Karpas-422 (cell line): Measurements from ENCODE around the gene NHLRC3. TPM values are rescaled to one million over a fixed set of nuclear protein-coding genes. Genes with fewer than 3 reads are reported as not detected.

Source experiments
- DNase-seq: peaks from one replicate; pipeline ENCODE4 v3.0.0-alpha.2; 2015
- H2AFZ ChIP-seq: fragments of 200-600 bp; sonication (generic); 2 replicates; pipeline ENCODE4 v1.6.1; 2014; ENCODE audit warnings: antibody characterized with exemption, low read length, mixed read lengths
- H3K27ac ChIP-seq: fragments of 200-600 bp; sonication (generic); 2 replicates; pipeline ENCODE4 v1.5.1; 2014; ENCODE audit warnings: mild to moderate bottlenecking, low read length, moderate library complexity
- H3K27me3 ChIP-seq: fragments of 200-600 bp; sonication (generic); 2 replicates; pipeline ENCODE4 v1.6.1; 2014; ENCODE audit warnings: low read length, mixed read lengths
- H3K36me3 ChIP-seq: fragments of 200-600 bp; sonication (generic); 2 replicates; pipeline ENCODE4 v1.6.1; 2014; ENCODE audit warnings: low read length, mixed read lengths; ENCODE audit not compliant: insufficient read depth
- H3K4me1 ChIP-seq: fragments of 200-600 bp; sonication (generic); 2 replicates; pipeline ENCODE4 v1.6.1; 2014; ENCODE audit warnings: mild to moderate bottlenecking, low read length, mixed read lengths
- H3K4me2 ChIP-seq: fragments of 200-600 bp; sonication (generic); 2 replicates; pipeline ENCODE4 v1.6.1; 2014; ENCODE audit warnings: low read length, low read depth, mild to moderate bottlenecking; ENCODE audit not compliant: poor library complexity, severe bottlenecking
- H3K4me3 ChIP-seq: fragments of 200-600 bp; sonication (generic); 2 replicates; pipeline ENCODE4 v1.5.1; 2014; ENCODE audit warnings: mild to moderate bottlenecking, antibody characterized with exemption, low read length, mixed read lengths
- H3K79me2 ChIP-seq: fragments of 200-600 bp; sonication (generic); 2 replicates; pipeline ENCODE4 v1.6.1; 2014; ENCODE audit warnings: mild to moderate bottlenecking, low read length, mixed read lengths
- H3K9ac ChIP-seq: fragments of 200-600 bp; sonication (generic); 2 replicates; pipeline ENCODE4 v1.6.0; 2014; ENCODE audit warnings: low read length
- H3K9me2 ChIP-seq: fragments of 200-600 bp; sonication (generic), shearing (Covaris generic); replicated peaks from 2 replicates; pipeline ENCODE4 v1.6.0; 2014; ENCODE audit warnings: mild to moderate bottlenecking, low read length, moderate library complexity; ENCODE audit not compliant: insufficient read depth
- H3K9me3 ChIP-seq: fragments of 300-700, 200-600 bp; sonication (generic); 2 replicates; pipeline ENCODE4 v1.6.1; 2014; ENCODE audit warnings: low read length, mixed read lengths
- H4K20me1 ChIP-seq: fragments of 200-600 bp; sonication (generic); 2 replicates; pipeline ENCODE4 v1.6.1; 2014; ENCODE audit warnings: mild to moderate bottlenecking, antibody characterized with exemption, low read length, low read depth; ENCODE audit not compliant: insufficient read depth
- total RNA-seq: library from RNA; depleted of rRNA; stranded (reverse); fragments of >200 nt; shearing (Covaris generic); gene quantifications from 2 replicates; pipeline ENCODE4 v1.2.3, GENCODE V29; 2014; ENCODE audit warnings: low replicate concordance

Gene NHLRC3
- total RNA-seq, 1 experiment from 2014 or later, result 52.4 TPM

- H3K4me3 ChIP-seq, result no peak overlapping the region
- H4K20me1 ChIP-seq, result no peaks in the 10 kb centered on the region
- H3K9ac ChIP-seq, result no peak overlapping the region
- H3K4me2 ChIP-seq, result no peak overlapping the region
- H3K27ac ChIP-seq, result no peak overlapping the region
- peaks cover 4% of the 10 kb centered on the region; the same call in 1 of the 2 replicates for H3K36me3 ChIP-seq
- H3K27me3 ChIP-seq, result no peaks in the 10 kb centered on the region
- no peak overlapping the region for H2AFZ ChIP-seq
- H3K4me1 ChIP-seq, result no peaks in the 10 kb centered on the region
- DNase-seq, result no peak
- H3K9me3 ChIP-seq, result no peaks in the 10 kb centered on the region
- H3K79me2 ChIP-seq, result 0 out of 2 replicates have a peak, but pooled peaks cover 3% of the 10 kb centered on the region
- H3K9me2 ChIP-seq, result no peaks in the 10 kb centered on the region
Measured at GRCh38 chr13:39048806-39049205, 10.6 kb downstream of the NHLRC3 start.

- Histone ChIP-seq H3K27me3 (no peaks in the 10 kb centered on the region), H3K9ac (no peak overlapping the region), H3K9me3 (no peaks in the 10 kb centered on the region), H3K79me2 (0 out of 2 replicates have a peak, but pooled peaks cover 3% of the 10 kb centered on the region), H3K4me1 (no peaks in the 10 kb centered on the region), H3K9me2 (no peaks in the 10 kb centered on the region), H3K4me3 (no peak overlapping the region), H3K36me3 (peaks cover 4% of the 10 kb centered on the region; the same call in 1 of the 2 replicates), H3K27ac (no peak overlapping the region), H2AFZ (no peak overlapping the region), H4K20me1 (no peaks in the 10 kb centered on the region), H3K4me2 (no peak overlapping the region)
- DNase-seq, result no peak
Measured at GRCh38 chr13:39049274-39049673, 11.0 kb downstream of the NHLRC3 start.

- Histone ChIP-seq H3K9me2 (no peaks in the 10 kb centered on the region), H3K9ac (no peak overlapping the region), H3K36me3 (peaks cover 4% of the 10 kb centered on the region; the same call in 1 of the 2 replicates), H3K27me3 (no peaks in the 10 kb centered on the region), H3K79me2 (peaks cover 7% of the 10 kb centered on the region), H3K4me2 (no peak overlapping the region), H4K20me1 (no peaks in the 10 kb centered on the region), H3K4me1 (no peaks in the 10 kb centered on the region), H2AFZ (no peak overlapping the region), H3K27ac (no peak overlapping the region), H3K9me3 (no peaks in the 10 kb centered on the region), H3K4me3 (no peak overlapping the region)
- DNase-seq, result peak; percentile 73
Measured at GRCh38 chr13:39051157-39051556, 12.9 kb downstream of the NHLRC3 start.

- no peaks in the 10 kb centered on the region for H4K20me1 ChIP-seq
- DNase-seq, result no peak
- H3K79me2 ChIP-seq, result peaks cover 14% of the 10 kb centered on the region
- no peak overlapping the region for H2AFZ ChIP-seq
- no peaks in the 10 kb centered on the region for H3K9me2 ChIP-seq
- no peaks in the 10 kb centered on the region for H3K27me3 ChIP-seq
- H3K4me1 ChIP-seq, result no peaks in the 10 kb centered on the region
- H3K4me2 ChIP-seq, result no peak overlapping the region
- no peak overlapping the region for H3K9ac ChIP-seq
- H3K4me3 ChIP-seq, result no peak overlapping the region
- peaks cover 4% of the 10 kb centered on the region; the same call in 1 of the 2 replicates for H3K36me3 ChIP-seq
- no peak overlapping the region for H3K27ac ChIP-seq
- H3K9me3 ChIP-seq, result no peaks in the 10 kb centered on the region
Measured at GRCh38 chr13:39052944-39053343, 14.7 kb downstream of the NHLRC3 start.

GRCh38 chr13:39054112-39054511 is 15.9 kb downstream of the NHLRC3 start:
- Histone ChIP-seq H3K9me2 (no peaks in the 10 kb centered on the region), H3K4me2 (no peak overlapping the region), H3K36me3 (peaks cover 4% of the 10 kb centered on the region; the same call in 1 of the 2 replicates), H3K4me3 (no peak overlapping the region), H3K79me2 (peaks cover 15% of the 10 kb centered on the region), H2AFZ (no peak overlapping the region), H3K4me1 (no peaks in the 10 kb centered on the region), H4K20me1 (no peaks in the 10 kb centered on the region), H3K27me3 (no peaks in the 10 kb centered on the region), H3K9me3 (no peaks in the 10 kb centered on the region), H3K9ac (no peak overlapping the region), H3K27ac (no peak overlapping the region)
- no peak for DNase-seq

GRCh38 chr13:39056018-39056417 is 17.8 kb downstream of the NHLRC3 start:
- H3K9ac ChIP-seq, result no peak overlapping the region
- no peak overlapping the region for H3K27ac ChIP-seq
- no peak for DNase-seq
- no peak overlapping the region for H2AFZ ChIP-seq
- H3K36me3 ChIP-seq, result peaks cover 4% of the 10 kb centered on the region; the same call in 1 of the 2 replicates
- no peaks in the 10 kb centered on the region for H4K20me1 ChIP-seq
- H3K4me2 ChIP-seq, result no peak overlapping the region
- peaks cover 15% of the 10 kb centered on the region for H3K79me2 ChIP-seq
- no peak overlapping the region for H3K4me3 ChIP-seq
- H3K27me3 ChIP-seq, result no peaks in the 10 kb centered on the region
- H3K9me2 ChIP-seq, result no peaks in the 10 kb centered on the region
- H3K4me1 ChIP-seq, result no peaks in the 10 kb centered on the region
- H3K9me3 ChIP-seq, result no peaks in the 10 kb centered on the region

GRCh38 chr13:39058040-39058439 is 19.8 kb downstream of the NHLRC3 start:
- Histone ChIP-seq H3K4me1 (no peaks in the 10 kb centered on the region), H2AFZ (no peak overlapping the region), H3K9me3 (no peaks in the 10 kb centered on the region), H3K27ac (no peak overlapping the region), H4K20me1 (no peaks in the 10 kb centered on the region), H3K9me2 (no peaks in the 10 kb centered on the region), H3K4me3 (no peak overlapping the region), H3K36me3 (peaks cover 4% of the 10 kb centered on the region; the same call in 1 of the 2 replicates), H3K9ac (no peak overlapping the region), H3K27me3 (no peaks in the 10 kb centered on the region), H3K79me2 (peaks cover 15% of the 10 kb centered on the region), H3K4me2 (no peak overlapping the region)
- DNase-seq, result no peak

GRCh38 chr13:39062004-39062403 is 23.7 kb downstream of the NHLRC3 start:
- Histone ChIP-seq H3K36me3 (no peaks in the 10 kb centered on the region), H3K79me2 (peaks cover 8% of the 10 kb centered on the region; the same call in 1 of the 2 replicates), H3K9me2 (no peaks in the 10 kb centered on the region), H3K27me3 (no peaks in the 10 kb centered on the region), H3K4me2 (no peak overlapping the region), H3K4me1 (no peaks in the 10 kb centered on the region), H3K4me3 (no peak overlapping the region), H3K27ac (no peak overlapping the region), H3K9ac (no peak overlapping the region), H3K9me3 (no peaks in the 10 kb centered on the region), H2AFZ (no peak overlapping the region), H4K20me1 (no peaks in the 10 kb centered on the region)
- no peak for DNase-seq
